UCSD-AML1 (cell line): ENCODE data around the gene NKD1.

Source experiments
- DNase-seq: peaks from one replicate; lab custom pipeline; 2025; ENCODE audit not compliant: unreplicated experiment; lab: John Stamatoyannopoulos, UW

NKD1 gene

DNA sequence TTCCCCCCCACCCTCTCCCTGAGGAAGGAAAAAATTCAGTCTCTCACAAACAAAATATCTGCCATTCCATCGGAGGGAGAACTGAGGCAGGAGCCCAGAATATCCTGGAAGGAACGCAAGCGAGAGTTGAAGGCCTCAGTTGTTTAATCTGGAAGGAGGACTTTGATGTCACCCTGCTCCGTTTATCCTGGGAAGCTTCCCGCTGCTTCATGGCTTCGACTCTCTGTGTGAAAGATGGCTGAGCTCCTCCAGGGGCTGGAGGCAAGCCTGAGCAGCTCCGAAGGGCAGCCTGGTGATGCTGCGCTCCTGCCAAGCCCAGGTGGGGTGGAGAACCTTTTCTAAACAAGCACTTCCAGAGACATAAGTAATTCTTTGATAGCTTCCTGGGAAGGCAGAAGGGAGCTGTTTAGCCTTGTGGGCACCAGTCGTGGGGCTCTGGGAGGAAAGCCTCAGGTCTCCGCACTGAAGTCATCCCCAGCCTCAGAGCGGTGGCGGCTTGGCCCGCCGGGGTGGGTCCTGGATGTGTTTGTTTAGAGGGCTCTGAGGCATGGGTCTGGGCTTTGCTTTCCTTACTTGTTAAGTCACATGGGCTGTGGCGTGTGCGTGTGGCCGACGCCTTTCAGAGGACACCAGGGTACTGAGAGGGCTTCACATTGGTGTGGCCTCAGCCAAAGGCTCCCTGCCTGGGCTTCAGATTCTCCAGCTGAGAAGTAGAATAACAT lies 7.9 kb downstream of the NKD1 start:
- no peak for DNase-seq

DNA sequence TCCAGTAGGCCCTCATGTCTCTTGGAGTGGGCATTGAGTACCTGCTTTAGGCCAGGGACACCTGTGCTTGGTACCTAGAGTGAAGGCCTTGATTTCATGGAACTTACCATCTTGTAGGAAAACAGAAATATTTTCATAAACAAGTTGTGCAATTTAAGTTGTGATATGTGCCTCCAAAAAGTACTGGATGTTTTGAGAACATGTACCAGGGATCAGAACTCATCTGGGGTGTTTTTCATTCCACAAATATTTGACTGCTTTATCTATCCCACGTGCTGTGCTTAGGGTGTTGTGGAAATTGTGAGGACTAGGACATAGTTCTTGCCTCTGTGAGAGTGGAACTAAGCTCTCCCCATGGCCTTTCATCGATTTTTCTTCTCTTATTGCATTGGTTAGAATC lies 8.8 kb downstream of the NKD1 start:
- DNase-seq, result no peak

DNA sequence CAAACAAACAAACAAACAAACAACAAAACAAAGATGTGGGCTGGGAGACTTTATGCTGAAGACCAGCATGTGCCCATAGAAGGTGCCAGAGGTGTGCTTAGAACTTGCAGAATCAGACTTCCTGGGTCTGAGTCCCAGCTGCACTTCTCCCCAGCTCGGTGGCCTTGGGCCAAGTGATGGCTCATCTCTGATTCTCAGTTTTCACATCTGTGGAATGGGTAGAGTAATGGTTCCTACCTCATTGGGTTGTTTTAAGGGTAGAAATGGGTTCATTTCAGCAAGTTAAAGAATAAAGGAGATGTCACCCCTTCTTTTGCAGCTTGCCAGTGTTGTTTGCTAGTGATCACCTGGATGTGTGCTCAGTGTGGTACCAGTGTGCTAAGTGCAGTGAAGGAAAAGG lies 10.7 kb downstream of the NKD1 start:
- no peak for DNase-seq

DNA sequence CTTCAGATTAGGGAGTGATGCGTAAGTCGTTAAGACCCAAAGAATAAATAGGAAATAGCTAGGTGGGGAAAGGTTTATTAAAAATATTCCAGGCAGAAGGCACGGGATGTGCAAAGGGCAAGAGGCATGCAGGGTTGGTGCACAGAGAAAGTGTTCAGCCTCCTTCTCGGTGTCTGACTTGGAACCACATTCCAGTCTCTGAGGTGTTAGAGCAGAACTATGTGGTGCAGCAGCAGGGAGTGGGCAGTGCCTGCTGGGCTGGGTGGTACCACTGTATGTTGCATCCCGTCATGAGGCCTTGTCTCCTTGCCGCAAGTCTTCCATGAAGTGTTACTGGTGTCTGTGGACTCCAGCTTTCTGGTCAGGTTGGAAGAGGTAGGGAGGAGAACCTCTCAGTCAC lies 11.1 kb downstream of the NKD1 start:
- DNase-seq, result no peak

DNA sequence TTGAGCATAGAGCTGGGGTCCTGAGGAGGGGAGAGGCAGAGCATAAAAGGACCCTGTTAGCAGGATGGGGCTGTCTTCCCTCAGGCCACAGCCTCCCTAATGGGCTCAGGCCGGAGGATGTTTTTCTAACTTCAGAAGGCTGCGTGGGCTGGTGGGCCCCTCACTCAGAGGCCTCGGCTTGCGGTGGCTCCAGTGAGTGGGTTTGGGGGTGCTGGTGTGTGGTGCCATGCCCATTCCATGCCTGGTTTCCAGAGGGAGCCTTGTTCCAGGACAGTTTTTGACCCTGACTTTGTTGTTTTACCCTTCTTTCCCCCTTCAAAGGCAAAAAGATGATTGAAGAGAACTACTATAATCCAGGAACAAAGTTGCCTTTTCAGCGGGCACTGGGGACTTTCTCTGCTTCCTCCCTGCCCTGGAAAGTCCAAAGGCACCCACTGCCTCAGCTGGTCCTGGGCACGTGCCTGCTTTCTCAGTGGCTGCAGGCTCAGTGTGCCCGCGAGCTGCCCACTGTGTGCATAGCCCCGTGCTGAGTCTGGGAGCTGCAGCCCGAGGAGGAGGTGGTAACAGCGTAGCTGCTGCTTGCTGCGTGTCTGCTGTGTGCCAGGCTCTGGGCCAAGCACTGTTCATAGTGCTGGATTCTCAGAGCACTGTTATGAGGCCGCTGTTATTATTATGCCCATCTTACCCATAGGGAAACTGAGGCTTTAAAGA lies 11.8 kb downstream of the NKD1 start:
- DNase-seq, result no peak

DNA sequence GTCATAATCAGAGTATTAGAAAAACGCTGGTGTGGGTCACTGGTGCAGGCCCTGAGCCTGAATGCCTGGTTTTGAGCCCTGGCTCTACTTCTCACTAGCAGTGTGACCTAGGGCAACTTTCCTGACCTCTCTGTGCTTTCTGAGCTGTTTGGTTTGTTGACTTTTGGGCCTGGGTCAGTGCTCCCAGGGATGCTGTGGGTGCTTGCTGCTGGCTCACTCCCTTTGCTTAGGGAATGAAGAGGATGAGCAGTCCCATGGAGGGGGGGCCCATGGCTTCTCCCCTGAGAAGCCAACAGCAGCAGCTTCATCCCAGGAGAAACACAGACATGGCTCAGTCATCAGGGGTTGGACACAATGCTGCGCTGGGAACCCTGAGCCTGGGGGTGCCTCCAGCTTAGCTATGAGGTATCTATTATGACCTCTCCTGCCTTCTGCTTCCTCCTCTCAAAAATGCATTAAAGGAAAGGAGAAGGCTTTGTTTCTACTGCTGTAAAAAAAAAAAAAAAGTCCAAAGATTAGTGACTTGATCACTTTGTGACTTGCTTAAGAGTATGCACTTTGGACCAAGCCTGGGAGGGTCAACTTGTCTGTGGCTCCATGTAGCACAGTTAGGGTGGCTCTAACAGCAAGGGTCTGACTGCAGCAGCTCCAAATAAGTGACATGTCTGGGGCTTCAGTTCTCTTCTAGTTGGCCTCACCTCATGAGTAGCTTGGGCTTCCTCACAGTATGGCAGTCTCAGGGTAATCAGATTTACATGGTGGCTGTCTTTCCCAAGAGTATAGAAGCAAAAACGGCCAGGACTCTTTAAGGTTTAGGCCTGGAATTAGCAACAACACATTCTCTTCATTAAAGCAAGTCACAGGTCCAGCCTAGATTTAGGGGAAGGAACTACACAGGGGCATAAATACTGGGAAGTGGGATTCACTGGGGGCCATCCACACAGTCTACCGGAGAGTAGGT lies 13.0 kb downstream of the NKD1 start:
- DNase-seq, result no peak

DNA sequence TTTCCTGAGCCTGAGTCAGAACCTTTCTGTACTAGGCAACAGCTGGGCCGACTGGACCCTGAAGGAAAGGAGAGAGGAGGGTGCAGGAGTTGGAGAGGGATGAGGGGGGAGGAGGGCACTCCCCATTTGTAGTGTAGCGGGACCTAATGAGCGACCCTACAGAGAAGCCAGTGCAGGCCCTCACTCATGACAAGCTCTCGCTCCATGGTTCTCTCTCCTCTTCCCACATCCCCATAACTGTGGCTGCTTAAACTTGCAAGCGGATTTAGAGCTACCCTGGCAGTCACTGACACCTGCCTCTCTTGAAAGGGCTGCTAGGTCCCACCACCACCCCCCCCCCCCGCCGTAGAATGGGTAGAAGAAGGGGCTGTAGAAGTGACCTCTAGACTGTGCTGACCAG lies 14.5 kb downstream of the NKD1 start:
- no peak for DNase-seq

DNA sequence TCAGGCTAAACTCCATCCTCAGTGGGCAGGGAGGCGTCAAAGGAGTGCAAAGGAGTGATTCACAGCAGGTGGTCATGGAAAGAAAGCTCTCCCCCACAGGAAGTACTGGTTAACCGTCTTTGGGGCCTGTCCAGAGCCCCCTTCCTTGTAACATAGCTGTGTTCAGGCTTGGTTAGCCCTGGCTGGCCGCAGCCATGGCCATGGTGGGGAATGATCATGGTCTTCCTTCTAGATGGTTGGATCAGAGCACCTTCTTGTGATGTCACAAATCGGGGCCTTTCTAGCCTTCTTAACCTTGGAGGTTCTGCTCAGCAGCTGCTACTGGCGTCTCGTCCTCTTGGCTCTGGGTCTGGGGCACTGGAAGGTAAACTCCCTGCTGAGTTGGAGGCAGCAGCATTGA lies 15.8 kb downstream of the NKD1 start:
- no peak for DNase-seq

DNA sequence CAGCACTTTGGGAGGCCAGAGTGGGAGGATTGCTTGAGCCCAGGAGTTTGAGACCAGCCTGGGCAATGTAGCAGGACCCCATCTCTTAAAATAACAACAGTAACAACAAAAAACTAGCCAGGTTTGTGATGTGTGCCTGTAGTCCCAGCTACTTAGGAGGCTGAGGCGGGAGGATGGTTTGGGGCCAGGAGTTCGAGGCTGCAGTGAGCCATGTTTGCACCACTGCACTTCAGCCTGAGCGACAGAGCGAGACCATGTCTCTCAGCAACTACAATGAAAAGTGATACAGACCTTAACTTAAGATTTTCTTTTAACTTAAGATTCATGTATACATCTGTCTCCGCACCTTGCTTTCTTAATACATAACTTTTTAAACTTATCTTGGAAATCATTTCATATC lies 17.2 kb downstream of the NKD1 start:
- DNase-seq, result no peak

DNA sequence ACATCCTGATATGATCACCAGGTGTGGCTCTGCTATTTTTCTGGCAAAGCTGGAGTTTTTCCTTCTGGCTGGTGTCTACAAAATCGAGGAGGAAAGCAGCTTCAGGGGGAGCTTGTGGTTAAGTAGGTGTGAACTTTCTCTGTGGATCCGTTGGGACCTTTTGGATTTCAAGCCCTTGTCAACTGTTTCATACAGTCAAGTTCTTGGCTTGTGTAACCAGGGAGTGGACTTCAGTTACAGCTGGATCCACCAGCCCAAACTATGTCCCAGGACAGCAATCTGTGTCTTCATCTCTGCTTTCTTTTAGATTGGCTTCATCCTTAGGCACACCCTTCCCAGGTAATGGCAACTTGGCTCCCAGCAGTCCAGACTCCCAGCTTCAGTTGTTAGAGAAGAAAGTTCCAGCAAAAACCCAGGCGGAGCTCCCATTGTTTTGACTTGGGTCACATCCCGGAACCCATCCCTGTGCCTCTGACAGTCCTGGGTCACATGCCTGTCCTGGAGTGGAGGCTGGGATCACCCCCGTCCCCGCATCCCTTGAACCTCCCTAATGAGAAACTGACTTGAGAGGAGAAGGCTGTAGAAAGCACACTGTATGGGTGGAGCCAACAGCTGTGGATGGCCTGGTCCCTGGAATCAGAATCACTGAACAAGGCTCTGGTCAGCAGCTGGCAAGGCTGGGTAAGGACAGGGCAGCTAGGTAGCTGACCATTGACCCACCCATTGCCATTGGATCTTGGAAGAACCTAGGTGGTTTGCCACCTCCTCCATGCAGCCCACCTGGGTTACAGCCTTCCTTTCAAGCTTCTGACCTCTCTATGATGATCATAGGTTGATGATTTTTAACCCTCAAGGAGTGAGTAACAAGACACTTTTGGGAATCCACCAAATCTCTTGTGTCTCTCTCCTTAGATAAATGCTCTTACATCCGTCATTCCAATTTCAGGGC lies 18.1 kb downstream of the NKD1 start:
- no peak for DNase-seq

DNA sequence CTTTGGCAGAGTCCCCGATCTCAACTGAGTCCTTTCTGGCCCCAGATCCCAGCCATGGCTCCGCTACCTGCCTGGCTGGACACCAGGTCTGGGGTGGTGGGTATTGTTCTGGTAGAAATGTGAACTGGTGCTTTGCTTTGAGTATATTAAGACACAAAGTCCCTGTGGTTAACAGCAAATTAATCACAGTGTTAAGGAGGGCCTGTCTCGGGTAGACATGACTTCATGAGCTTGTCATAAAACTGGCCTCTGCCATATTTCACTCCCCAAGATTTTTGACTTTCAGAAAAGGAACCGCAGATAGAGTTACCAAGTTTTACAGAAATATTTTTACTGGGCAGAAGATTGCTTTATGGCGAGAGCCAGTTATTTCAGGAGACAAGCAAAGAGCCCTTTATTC lies 19.5 kb downstream of the NKD1 start:
- DNase-seq, result no peak

DNA sequence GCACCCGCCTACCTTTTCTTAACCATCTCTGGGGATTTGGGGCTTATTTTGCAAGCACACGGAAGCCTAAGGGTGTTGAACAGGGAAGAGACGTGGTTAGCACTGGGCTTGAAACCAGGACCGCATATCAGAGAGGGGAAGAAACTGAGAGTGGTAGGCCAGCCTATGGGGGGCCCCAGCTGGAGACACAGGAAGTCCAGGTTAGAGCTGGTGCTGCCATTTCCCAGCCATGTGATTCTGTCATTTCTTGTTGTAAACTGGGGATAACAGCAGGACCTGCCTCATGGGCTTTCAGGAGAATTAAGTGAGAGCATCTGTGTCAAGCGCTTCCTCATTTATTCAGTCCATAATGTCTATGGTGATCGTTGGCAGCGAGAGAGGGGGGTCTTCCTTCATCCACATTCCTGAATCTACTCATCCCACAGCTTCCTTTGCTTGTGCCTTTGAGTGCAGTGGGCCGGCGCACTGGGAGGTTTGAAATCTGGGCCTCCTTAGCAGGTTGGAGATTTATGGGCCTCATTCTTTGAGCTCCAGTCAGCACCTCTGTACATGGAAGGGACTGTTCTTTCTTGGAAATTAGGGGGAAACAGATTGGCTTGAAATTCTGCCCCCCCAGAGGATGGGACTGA lies 20.1 kb downstream of the NKD1 start:
- no peak for DNase-seq

DNA sequence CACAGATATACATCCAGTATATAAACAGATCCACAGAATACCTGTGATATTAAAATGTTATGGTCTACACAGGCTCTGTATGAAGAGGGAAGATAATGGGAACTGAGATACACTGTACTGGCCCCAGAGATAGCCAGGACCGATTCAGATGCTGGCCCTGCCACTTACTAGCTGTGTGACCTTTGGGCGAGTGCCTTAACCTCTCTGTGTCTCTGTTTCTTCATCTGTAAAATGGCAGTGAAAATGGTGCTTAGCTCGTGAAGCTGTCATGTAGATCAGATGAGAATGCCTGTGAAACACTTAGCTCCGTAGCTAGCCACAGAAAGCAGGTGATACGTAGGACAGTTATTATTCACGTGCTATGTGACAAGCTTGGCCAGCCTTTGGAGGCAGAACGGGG lies 22.2 kb downstream of the NKD1 start:
- DNase-seq, result no peak

DNA sequence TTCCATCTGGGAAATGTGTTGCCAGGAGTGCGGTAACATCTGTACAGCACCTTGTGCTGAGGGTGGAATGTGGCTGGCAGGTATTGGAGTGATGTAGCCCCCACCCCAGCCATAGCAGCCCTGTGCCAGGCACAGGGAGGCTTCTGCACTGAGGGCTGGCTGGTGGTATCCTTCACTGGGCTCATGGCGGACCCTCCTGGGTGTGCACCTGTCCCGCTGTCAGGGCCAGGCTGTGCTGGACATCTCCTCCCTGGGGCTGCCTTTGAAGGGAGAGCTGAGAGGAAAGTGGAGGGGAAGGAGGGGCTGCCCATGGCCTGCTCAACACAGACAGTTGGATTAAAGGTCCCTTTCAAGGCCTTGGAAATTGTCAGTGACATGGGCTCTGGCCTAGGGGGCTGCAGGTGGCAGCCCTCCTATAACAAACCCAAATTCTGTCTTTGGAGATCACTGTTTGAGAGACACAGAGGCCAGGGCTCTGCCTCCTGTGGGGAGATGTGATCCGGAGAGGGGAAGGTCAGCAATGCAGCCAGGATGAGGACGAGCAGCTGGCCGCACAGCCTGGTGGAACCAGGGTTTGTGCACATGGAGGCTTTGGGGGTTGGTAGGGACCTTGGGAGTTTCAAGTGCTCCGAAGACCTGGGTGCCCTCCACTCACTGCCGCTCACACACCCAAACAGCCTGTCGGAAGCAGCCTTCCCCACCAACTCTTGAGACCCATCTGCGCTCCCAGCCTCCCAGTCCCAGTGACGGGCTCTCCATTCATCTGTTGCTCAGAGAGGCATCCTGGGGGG lies 22.8 kb downstream of the NKD1 start:
- no peak for DNase-seq

DNA sequence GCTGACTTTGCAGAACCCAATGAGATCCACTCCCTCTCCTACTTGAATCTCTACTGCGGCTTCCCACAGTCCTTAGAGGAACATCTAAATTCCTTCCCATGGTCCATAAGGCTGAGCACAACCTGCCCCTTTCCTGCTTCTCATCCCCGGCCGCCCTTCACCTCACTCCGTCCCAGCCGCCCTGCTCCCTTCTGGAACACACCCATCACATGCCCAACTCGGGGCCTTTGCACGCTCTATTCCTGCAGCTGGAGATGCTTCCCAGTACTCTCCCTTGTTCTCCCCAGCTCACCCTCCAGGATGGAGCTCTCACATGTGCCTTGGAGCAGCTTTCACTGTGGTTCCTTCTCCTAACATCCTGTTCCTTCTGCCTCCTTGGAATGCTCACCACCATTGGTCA lies 23.6 kb downstream of the NKD1 start:
- no peak for DNase-seq

DNA sequence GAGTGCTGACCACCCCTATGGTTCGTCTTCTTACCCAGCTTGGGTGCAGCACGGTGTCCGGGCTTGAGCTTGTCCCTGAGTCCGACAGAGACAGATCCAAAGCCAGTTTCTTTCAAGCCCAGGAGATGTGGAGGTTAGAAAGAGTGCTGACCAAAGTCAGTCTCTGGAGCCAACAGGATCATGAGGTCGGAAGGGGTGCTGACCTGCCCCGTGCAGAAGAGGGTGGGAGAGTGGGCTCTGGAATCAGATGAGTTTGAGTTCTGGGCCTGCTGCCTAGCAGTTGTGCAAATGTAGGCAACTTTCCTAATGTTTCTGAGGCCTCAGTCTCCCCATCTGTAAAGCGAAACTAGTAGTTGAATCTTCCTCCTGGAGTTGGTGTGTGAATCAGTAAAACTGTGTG lies 24.5 kb downstream of the NKD1 start:
- no peak for DNase-seq

DNA sequence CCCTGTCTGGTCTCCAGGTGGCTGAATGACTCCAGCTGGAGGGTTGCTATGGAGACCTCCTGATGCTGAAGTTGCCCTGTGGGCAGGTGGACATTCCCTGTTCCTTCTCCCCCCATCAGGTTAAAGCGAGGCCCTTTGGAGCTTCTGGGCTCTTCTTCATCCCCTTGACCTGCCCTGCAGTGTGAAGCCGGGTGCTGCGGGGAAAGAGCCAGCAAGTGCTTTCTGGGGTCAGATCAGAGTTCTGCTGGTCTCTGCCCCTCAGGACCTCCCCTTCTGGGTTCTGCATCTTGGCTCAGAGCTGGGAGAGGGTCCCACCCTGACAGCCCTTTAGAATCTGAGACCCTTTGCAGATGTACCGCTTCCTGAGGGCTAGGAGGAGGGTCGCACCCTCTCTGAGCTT lies 25.1 kb downstream of the NKD1 start:
- DNase-seq, result no peak

DNA sequence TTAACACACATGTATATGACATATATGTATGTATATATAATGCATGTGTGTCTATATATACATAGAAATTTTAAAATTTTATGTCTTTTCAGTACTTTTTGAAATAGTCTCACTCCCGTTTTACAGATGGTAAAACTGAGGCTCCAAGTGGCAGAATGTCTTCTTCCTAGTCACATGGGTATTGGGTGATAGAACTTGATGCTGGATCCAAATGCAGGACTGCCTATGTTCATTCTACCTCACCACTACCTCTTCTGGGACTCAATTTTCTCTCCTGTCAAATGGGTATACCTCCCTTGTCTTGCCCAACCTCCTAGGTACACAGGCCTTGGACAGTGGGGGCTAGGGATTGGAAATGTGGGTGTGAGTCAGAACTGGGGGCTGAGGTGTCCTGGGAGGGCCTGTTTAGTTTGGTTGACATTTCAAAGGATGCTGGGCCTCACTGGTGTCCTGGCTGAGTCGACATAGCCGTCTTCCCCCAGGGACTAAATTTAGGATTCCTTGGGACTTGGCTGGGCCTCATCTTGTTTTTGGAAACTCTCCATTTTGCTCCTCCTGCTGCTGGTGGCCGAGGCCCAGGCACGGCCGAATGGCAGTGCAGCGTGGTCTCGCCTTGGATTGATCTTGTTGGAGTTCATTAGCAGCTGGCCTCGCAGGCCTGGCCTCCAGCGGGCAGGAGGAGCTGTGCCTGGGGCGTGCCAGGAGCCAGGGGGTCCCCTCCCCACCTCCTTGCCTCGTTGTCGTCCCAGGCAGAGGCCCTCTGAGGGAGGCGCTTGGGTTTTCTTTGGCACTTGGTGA lies 25.9 kb downstream of the NKD1 start:
- DNase-seq, result no peak

DNA sequence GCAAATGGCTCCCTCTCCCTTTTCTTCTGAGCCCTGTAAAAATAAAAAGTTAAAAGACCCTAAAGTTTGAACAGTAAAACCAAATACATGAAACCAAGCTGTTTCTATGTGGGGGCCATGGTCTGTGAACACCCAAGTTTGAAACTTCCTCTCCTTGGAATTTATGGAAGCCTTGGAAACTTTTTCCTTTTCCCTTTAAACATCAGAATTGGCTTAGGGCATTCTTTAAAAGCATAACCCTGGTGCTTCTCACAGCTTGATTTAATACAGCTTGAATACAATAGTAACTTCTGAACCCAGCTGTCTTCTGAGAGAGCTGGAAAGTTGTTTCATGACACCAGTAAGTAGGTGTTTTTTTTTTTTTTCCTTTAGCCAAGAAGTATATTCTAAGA lies 26.5 kb downstream of the NKD1 start:
- DNase-seq, result no peak
